HL-60 (cell line): ENCODE measurements around the gene RNMT.

Experiments used
- DNase-seq, 2 experiments: peaks; one replicate each; pipeline ENCODE4 v3.0.0-alpha.2; 2010 to 2020; ENCODE audit warnings: low read depth in 1 of 2, low spot score in 1 of 2
- H3K27ac ChIP-seq: fragments of 250-450 bp; sonication (Bioruptor Pico); replicated peaks from 2 replicates; pipeline ENCODE4 v1.5.1; 2020; ENCODE audit warnings: mild to moderate bottlenecking, moderate library complexity
- H3K27me3 ChIP-seq: fragments of 250-450 bp; sonication (Bioruptor Pico); 2 replicates; pipeline ENCODE4 v1.5.1; 2021; ENCODE audit warnings: mild to moderate bottlenecking, moderate library complexity; ENCODE audit not compliant: insufficient read depth, poor library complexity, severe bottlenecking
- H3K4me3 ChIP-seq: replicated peaks from 2 replicates; pipeline ENCODE4 v1.5.1; 2011; ENCODE audit warnings: mild to moderate bottlenecking, control low read depth, low read length; ENCODE audit not compliant: insufficient read depth
- CTCF ChIP-seq: IDR thresholded peaks from one replicate; pipeline ENCODE4 v1.5.1; 2011; ENCODE audit warnings: low read length, control low read depth, inconsistent platforms; ENCODE audit not compliant: insufficient read depth
- GABPA ChIP-seq: IDR thresholded peaks from 2 replicates; pipeline ENCODE4 v1.6.1; 2012; ENCODE audit warnings: low read depth
- POLR2AphosphoS5 ChIP-seq: IDR thresholded peaks from 2 replicates; pipeline ENCODE4 v1.6.1; 2012; ENCODE audit warnings: low read depth
- REST ChIP-seq: IDR thresholded peaks from 2 replicates; pipeline ENCODE4 v1.6.1; 2012; ENCODE audit warnings: low read depth; ENCODE audit not compliant: insufficient replicate concordance
- SPI1 ChIP-seq: IDR thresholded peaks from 2 replicates; pipeline ENCODE4 v1.6.1; 2012; ENCODE audit warnings: low read depth, mild to moderate bottlenecking, borderline replicate concordance

RNMT gene

GRCh38 chr18:13716916-13717315, 9.6 kb upstream of the RNMT start:
- no peaks in the 10 kb centered on the region for H3K27me3 ChIP-seq
- H3K27ac ChIP-seq: no peak overlapping the region
- TF ChIP-seq GABPA: no peak
- no peak for TF ChIP-seq SPI1
- TF ChIP-seq CTCF: no peak
- TF ChIP-seq POLR2AphosphoS5: no peak
- no peak for TF ChIP-seq REST
- H3K4me3 ChIP-seq: no peak overlapping the region
- DNase-seq: no peak

GRCh38 chr18:13720123-13720522, 6.3 kb upstream of the RNMT start:
- no peaks in the 10 kb centered on the region for H3K27me3 ChIP-seq
- H3K4me3 ChIP-seq: no peak overlapping the region
- H3K27ac ChIP-seq: no peak overlapping the region
- no peak for DNase-seq
- TF ChIP-seq CTCF (no peak), GABPA (no peak), POLR2AphosphoS5 (no peak), SPI1 (no peak), REST (no peak)

- DNase-seq: no peak
- Histone ChIP-seq H3K4me3 (no peak overlapping the region), H3K27me3 (no peaks in the 10 kb centered on the region), H3K27ac (no peak overlapping the region)
- TF ChIP-seq CTCF (no peak), SPI1 (no peak), REST (no peak), GABPA (no peak), POLR2AphosphoS5 (no peak)
These were observed 5.6 kb upstream of the RNMT start for GRCh38 chr18:13720847-13721246.
